Endodermal cell (in vitro differentiated cells): Measurements from ENCODE around the gene PTCHD1. TPM values are rescaled to one million over a fixed set of nuclear protein-coding genes. Genes with fewer than 3 reads are reported as not detected.

ENCODE experiments used
- DNase-seq: peaks from one replicate; pipeline ENCODE4 v3.0.0-alpha.2; 2017
- H3K27ac ChIP-seq: 2 replicates; pipeline ENCODE4 v1.5.1; 2013; ENCODE audit warnings: mild to moderate bottlenecking, low read depth, low read length, moderate library complexity
- H3K27me3 ChIP-seq: 2 replicates; pipeline ENCODE4 v1.6.1; 2013; ENCODE audit warnings: mild to moderate bottlenecking, low read length, moderate library complexity; ENCODE audit not compliant: insufficient read depth, control insufficient read depth, poor library complexity, severe bottlenecking
- H3K36me3 ChIP-seq: 2 replicates; pipeline ENCODE4 v1.7.0; 2013; ENCODE audit warnings: mild to moderate bottlenecking, low read length, moderate library complexity; ENCODE audit not compliant: control insufficient read depth, insufficient read depth
- H3K4me1 ChIP-seq: one replicate; pipeline ENCODE4 v1.7.0; 2013; ENCODE audit warnings: low read length; ENCODE audit not compliant: control insufficient read depth, insufficient read depth
- H3K4me3 ChIP-seq: 2 replicates; pipeline ENCODE4 v1.5.1; 2013; ENCODE audit warnings: mild to moderate bottlenecking, low read length, moderate library complexity
- H3K9ac ChIP-seq: 2 replicates; pipeline ENCODE4 v1.6.1; 2013; ENCODE audit warnings: mild to moderate bottlenecking, low read length, moderate library complexity; ENCODE audit not compliant: poor library complexity, severe bottlenecking; ENCODE audit errors: extremely low read depth
- H3K9me3 ChIP-seq: 2 replicates; pipeline ENCODE4 v1.6.1; 2013; ENCODE audit warnings: mild to moderate bottlenecking, low read length, moderate library complexity; ENCODE audit not compliant: control insufficient read depth
- H3K27ac Mint-ChIP-seq: 2 replicates; pipeline ENCODE4 v1.8.0; 2020; ENCODE audit warnings: mixed read lengths
- H3K27me3 Mint-ChIP-seq: 2 replicates; pipeline ENCODE4 v1.8.0; 2021; ENCODE audit warnings: mild to moderate bottlenecking, mixed read lengths; ENCODE audit not compliant: insufficient read depth
- H3K36me3 Mint-ChIP-seq: 2 replicates; pipeline ENCODE4 v1.8.0; 2020; ENCODE audit warnings: low read depth, mixed read lengths
- H3K4me1 Mint-ChIP-seq: 2 replicates; pipeline ENCODE4 v1.8.0; 2020; ENCODE audit warnings: mixed read lengths
- H3K4me3 Mint-ChIP-seq: 2 replicates; pipeline ENCODE4 v1.8.0; 2020; ENCODE audit warnings: mild to moderate bottlenecking, moderate library complexity, mixed read lengths
- H3K9me3 Mint-ChIP-seq: 2 replicates; pipeline ENCODE4 v1.8.0; 2020; ENCODE audit warnings: mild to moderate bottlenecking, mixed read lengths
- WGBS, 2 experiments: methylation state at CpG; one replicate each; pipeline versions ENCODE4 v1.1.5 to v1.1.7; 2013; ENCODE audit warnings: missing lambda C conversion rate in 2 of 2, mixed read lengths in 1 of 2; ENCODE audit not compliant: insufficient coverage in 1 of 2, insufficient read length in 1 of 2; 5-methylcytosine and 5-hydroxymethylcytosine counted together
- long read RNA-seq, 4 experiments: library from polyadenylated mRNA in 2 of 4; library from RNA in 1 of 4; library from capped mRNA in 1 of 4; stranded (forward) in 3 of 4; unstranded in 1 of 4; transcript quantifications; one replicate each; pipeline ENCODE4 v2.0.0, GENCODE V29; 2020 to 2021; ENCODE audit warnings: inconsistent platforms in 1 of 4
- polyA plus RNA-seq, 2 experiments: library from polyadenylated mRNA; stranded (reverse); fragments of 50-300 nt; gene quantifications; one replicate each; pipeline ENCODE4 v1.2.3, GENCODE V29; 2013
- total RNA-seq, 2 donors: library from RNA; stranded (reverse); fragmentation: NEBNext Ultra II Directional in 1 of 2; extraction: Animal tissue kit (Norgen Biotek cat#: 25700) in 1 of 2; gene quantifications; 2 replicates in 1 of 2; 3 replicates in 1 of 2; pipeline ENCODE4 v1.2.1, GENCODE V29; 2021
- TF ChIP-seq, protein P1 (sequence below): fragments of 200-600 bp; sonication (generic); conservative IDR thresholded peaks from 2 replicates; pipeline ENCODE4 v1.5.0; 2021; ENCODE audit warnings: antibody characterized with exemption, mild to moderate bottlenecking

The PTCHD1 gene
- total RNA-seq: under 1 TPM; 0.92 to 0.95 TPM
- 0.14 TPM for polyA plus RNA-seq (2013, experiment 1 of 2)
- polyA plus RNA-seq (2013, experiment 2 of 2): 0.25 TPM
- long read RNA-seq, experiment 1, partial matches to known transcripts: 1 of 2 reads
- long read RNA-seq, experiment 1, other reads (novel, unspliced or antisense): 1 of 2 reads
- long read RNA-seq, experiment 2: 0 reads
- long read RNA-seq, experiment 3, partial matches to known transcripts: 1 of 6 reads
- long read RNA-seq, experiment 3, other reads (novel, unspliced or antisense): 5 of 6 reads
- long read RNA-seq, experiment 4: 0 reads

DNA sequence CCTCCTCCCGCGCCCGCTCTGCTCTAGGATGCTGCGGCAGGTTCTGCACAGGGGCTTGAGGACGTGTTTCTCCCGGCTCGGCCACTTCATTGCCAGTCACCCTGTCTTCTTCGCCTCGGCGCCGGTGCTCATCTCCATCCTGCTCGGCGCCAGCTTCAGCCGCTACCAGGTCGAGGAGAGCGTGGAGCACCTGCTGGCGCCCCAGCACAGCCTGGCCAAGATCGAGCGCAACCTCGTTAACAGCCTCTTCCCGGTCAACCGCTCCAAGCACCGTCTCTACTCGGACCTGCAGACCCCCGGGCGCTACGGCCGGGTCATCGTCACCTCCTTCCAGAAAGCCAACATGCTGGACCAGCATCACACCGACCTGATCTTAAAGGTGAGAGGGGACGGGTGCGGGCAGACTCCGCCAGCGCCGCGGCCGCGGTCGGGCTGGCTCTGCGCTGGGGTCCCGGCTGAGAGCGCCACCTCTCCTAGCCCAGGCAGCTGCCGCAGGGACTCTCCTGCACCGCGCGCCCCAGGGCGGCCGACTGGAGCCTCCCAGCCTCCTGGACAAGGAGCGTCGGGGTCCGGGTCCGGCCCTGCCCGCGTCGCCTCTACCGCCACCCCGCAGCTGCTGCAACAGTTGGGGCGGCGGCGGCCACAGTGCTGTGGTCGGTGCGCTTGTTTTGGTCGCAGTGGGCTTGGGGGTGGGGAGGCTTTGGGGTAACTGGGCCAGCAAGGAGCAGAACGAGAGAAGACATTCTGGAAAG lies at the start of gene PTCHD1:
TSS of gene PTCHD1 (plus strand) at position 2 of the 752 bp plus-strand sequence. CDS start at position 29, 27 bp downstream.
- WGBS, 2 experiments: 0 to 1% methylated on average over 3 to 63 of the region's 64 CpGs
- no peak within 1 kb of the TSS for H3K27ac Mint-ChIP-seq
- H3K9ac ChIP-seq: no peak within 1 kb of the TSS
- peak within 1 kb of the TSS; percentile 73 for H3K4me3 ChIP-seq
- no peaks in the 10 kb centered on the region for H3K9me3 ChIP-seq
- no peaks in the 10 kb centered on the region for H3K36me3 Mint-ChIP-seq
- H3K9me3 Mint-ChIP-seq: no peaks in the 10 kb centered on the region
- peak within 1 kb of the TSS; percentile 64 for H3K4me3 Mint-ChIP-seq
- TF ChIP-seq, protein P1, sequence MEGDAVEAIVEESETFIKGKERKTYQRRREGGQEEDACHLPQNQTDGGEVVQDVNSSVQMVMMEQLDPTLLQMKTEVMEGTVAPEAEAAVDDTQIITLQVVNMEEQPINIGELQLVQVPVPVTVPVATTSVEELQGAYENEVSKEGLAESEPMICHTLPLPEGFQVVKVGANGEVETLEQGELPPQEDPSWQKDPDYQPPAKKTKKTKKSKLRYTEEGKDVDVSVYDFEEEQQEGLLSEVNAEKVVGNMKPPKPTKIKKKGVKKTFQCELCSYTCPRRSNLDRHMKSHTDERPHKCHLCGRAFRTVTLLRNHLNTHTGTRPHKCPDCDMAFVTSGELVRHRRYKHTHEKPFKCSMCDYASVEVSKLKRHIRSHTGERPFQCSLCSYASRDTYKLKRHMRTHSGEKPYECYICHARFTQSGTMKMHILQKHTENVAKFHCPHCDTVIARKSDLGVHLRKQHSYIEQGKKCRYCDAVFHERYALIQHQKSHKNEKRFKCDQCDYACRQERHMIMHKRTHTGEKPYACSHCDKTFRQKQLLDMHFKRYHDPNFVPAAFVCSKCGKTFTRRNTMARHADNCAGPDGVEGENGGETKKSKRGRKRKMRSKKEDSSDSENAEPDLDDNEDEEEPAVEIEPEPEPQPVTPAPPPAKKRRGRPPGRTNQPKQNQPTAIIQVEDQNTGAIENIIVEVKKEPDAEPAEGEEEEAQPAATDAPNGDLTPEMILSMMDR: no peak
- H3K4me1 ChIP-seq: no peaks in the 10 kb centered on the region
- no peak within 1 kb of the TSS for H3K27ac ChIP-seq
- peaks cover 72% of the 10 kb centered on the region for H3K27me3 Mint-ChIP-seq
- H3K36me3 ChIP-seq: no peaks in the 10 kb centered on the region
- DNase-seq: peak; percentile 79
- peaks cover 62% of the 10 kb centered on the region for H3K27me3 ChIP-seq
- H3K4me1 Mint-ChIP-seq: peaks cover 13% of the 10 kb centered on the region

- H3K36me3 Mint-ChIP-seq: no peaks in the 10 kb centered on the region
These were observed 47.9 kb upstream of the PTCHD1 start for GRCh38 chrX:23286731-23287130.

GRCh38 chrX:23287191-23287725 lies 47.4 kb upstream of the PTCHD1 start:
- H3K4me1 ChIP-seq: no peaks in the 10 kb centered on the region
- H3K36me3 Mint-ChIP-seq: no peaks in the 10 kb centered on the region
- H3K9me3 Mint-ChIP-seq: no peaks in the 10 kb centered on the region
- no peak overlapping the region for H3K27ac ChIP-seq
- H3K4me3 ChIP-seq: no peak overlapping the region
- peaks cover 14% of the 10 kb centered on the region for H3K4me1 Mint-ChIP-seq
- no peak overlapping the region for H3K4me3 Mint-ChIP-seq
- H3K27ac Mint-ChIP-seq: no peak overlapping the region
- TF ChIP-seq, protein P1: no peak
- H3K36me3 ChIP-seq: no peaks in the 10 kb centered on the region
- H3K9me3 ChIP-seq: no peaks in the 10 kb centered on the region
- no peaks in the 10 kb centered on the region for H3K27me3 Mint-ChIP-seq
- no peaks in the 10 kb centered on the region for H3K27me3 ChIP-seq
- no peak for DNase-seq
- no peak overlapping the region for H3K9ac ChIP-seq
- 89 to 100% methylated on average over 3 to 5 of the region's 5 CpGs for WGBS, 2 experiments

More at GRCh38 chrX:23286731-23287130, 47.9 kb upstream of the PTCHD1 start:
- peaks cover 14% of the 10 kb centered on the region for H3K4me1 Mint-ChIP-seq
- no peaks in the 10 kb centered on the region for H3K9me3 ChIP-seq
- no peak for DNase-seq
- H3K9me3 Mint-ChIP-seq: no peaks in the 10 kb centered on the region
- no peaks in the 10 kb centered on the region for H3K27me3 ChIP-seq
- H3K4me1 ChIP-seq: no peaks in the 10 kb centered on the region
- no peaks in the 10 kb centered on the region for H3K36me3 ChIP-seq
- 89 to 100% methylated on average over 3 to 4 of the region's 5 CpGs for WGBS, 2 experiments
- no peak overlapping the region for H3K4me3 ChIP-seq
- no peak overlapping the region for H3K9ac ChIP-seq
- no peak overlapping the region for H3K27ac Mint-ChIP-seq
- no peak overlapping the region for H3K27ac ChIP-seq
- TF ChIP-seq, protein P1: no peak
- no peaks in the 10 kb centered on the region for H3K27me3 Mint-ChIP-seq
- H3K4me3 Mint-ChIP-seq: no peak overlapping the region
